A549 (cell line): ENCODE measurements around the gene MFAP4. TPM values are rescaled to one million over a fixed set of nuclear protein-coding genes. Genes with fewer than 3 reads are reported as not detected.
A peak's percentile ranks its signal among the peaks of the same experiment; 100 is the strongest.

Experiments used
- ATAC-seq, 2 experiments: fragments of 200-7000 bp in 1 of 2; fragments of >200 bp in 1 of 2; cut with Nextera tagmentation in 1 of 2; cut with Tn5 transposase in 1 of 2; 3 replicates each; pipeline versions ENCODE4 v1.8.0 to v1.9.1; 2018 to 2020; ENCODE audit warnings: mild to moderate bottlenecking in 1 of 2, moderate library complexity in 1 of 2
- CTCF ChIA-PET: fragments of 300-600 bp; sonication (Branson Sonifier 250); formaldehyde crosslinking; extraction: SDS; loops from one replicate; lab custom pipeline; 2021; ENCODE audit warnings: antibody characterized with exemption, inconsistent platforms; lab: Yijun Ruan, JAX
- POLR2A ChIA-PET: fragments of 350-600 bp; formaldehyde crosslinking; extraction: SDS; loops from one replicate; lab custom pipeline; 2021; ENCODE audit warnings: antibody characterized with exemption, inconsistent platforms; lab: Yijun Ruan, JAX
- DNase-seq, 2 experiments: peaks; one replicate each; pipeline versions ENCODE4 v3.0.0 to v3.0.0-alpha.2; 2011 to 2016; ENCODE audit warnings: low read depth in 1 of 2, low spot score in 1 of 2
- FAIRE-seq: peaks from 2 replicates; lab custom pipeline; 2011; peaks lifted over from hg19 to GRCh38; lab: Jason Lieb, UNC
- H3K27ac ChIP-seq, 2 experiments: fragments of >200 bp; sonication (Bioruptor Twin); formaldehyde crosslinking; 3 replicates each; pipeline ENCODE4 v1.5.1; 2016 to 2017
- H3K4me1 ChIP-seq: fragments of >200 bp; sonication (Bioruptor Twin); formaldehyde crosslinking; 3 replicates; pipeline ENCODE4 v1.6.1; 2016
- H3K4me2 ChIP-seq: fragments of >200 bp; sonication (Bioruptor Twin); formaldehyde crosslinking; 3 replicates; pipeline ENCODE4 v1.6.1; 2016
- H3K4me3 ChIP-seq: fragments of >200 bp; sonication (Bioruptor Twin); formaldehyde crosslinking; 3 replicates; pipeline ENCODE4 v1.5.1; 2016
- H3K9me3 ChIP-seq: fragments of >200 bp; sonication (Bioruptor Twin); formaldehyde crosslinking; 3 replicates; pipeline ENCODE4 v1.6.1; 2016
- CBX2 ChIP-seq: fragments of 200-600 bp; sonication (generic); IDR thresholded peaks from 2 replicates; pipeline ENCODE4 v1.6.1; 2016; ENCODE audit warnings: low read depth, mild to moderate bottlenecking, borderline replicate concordance
- CBX8 ChIP-seq: fragments of 200-600 bp; sonication (generic); IDR thresholded peaks from 2 replicates; pipeline ENCODE4 v1.6.1; 2016
- CHD2 ChIP-seq: fragments of 150-350 bp; IDR thresholded peaks from 2 replicates; pipeline ENCODE4 v1.6.1; 2014; ENCODE audit warnings: low read length; ENCODE audit not compliant: partially characterized antibody
- EHF ChIP-seq: fragments of 250-450 bp; sonication (Bioruptor Pico); IDR thresholded peaks from 2 replicates; pipeline ENCODE4 v1.5.0; 2020; ENCODE audit warnings: mild to moderate bottlenecking
- EHMT2 ChIP-seq: fragments of 200-600 bp; sonication (generic); IDR thresholded peaks from 2 replicates; pipeline ENCODE4 v1.6.1; 2016; ENCODE audit warnings: antibody characterized with exemption, low read depth, mild to moderate bottlenecking, moderate library complexity
- FOSB ChIP-seq: fragments of 250-450 bp; sonication (Bioruptor Pico); IDR thresholded peaks from 2 replicates; pipeline ENCODE4 v1.5.0; 2020; ENCODE audit warnings: mild to moderate bottlenecking, moderate library complexity
- FOSL2 ChIP-seq, 2 experiments: fragments of 450-650 bp in 1 of 2; fragments of >200 bp in 1 of 2; sonication (Bioruptor Twin) in 1 of 2; formaldehyde crosslinking; IDR thresholded peaks; 2 replicates each; pipeline versions ENCODE4 v1.5.0 to v1.6.1; 2016 to 2020; ENCODE audit warnings: mild to moderate bottlenecking in 1 of 2, moderate library complexity in 1 of 2
- GATA3 ChIP-seq: IDR thresholded peaks from 2 replicates; pipeline ENCODE4 v1.6.1; 2012; ENCODE audit warnings: borderline replicate concordance
- HEYL ChIP-seq: fragments of 250-450 bp; sonication (Bioruptor Pico); IDR thresholded peaks from 2 replicates; pipeline ENCODE4 v1.8.0; 2021; ENCODE audit warnings: mild to moderate bottlenecking, moderate library complexity
- HOXB13 ChIP-seq: fragments of 250-450 bp; sonication (Bioruptor Pico); IDR thresholded peaks from 2 replicates; pipeline ENCODE4 v1.5.0; 2020; ENCODE audit warnings: low read depth, mild to moderate bottlenecking, moderate library complexity
- HOXB5 ChIP-seq: fragments of 250-450 bp; sonication (Bioruptor Pico); IDR thresholded peaks from 2 replicates; pipeline ENCODE4 v1.5.0; 2020; ENCODE audit warnings: mild to moderate bottlenecking, moderate library complexity
- JUN ChIP-seq, 2 experiments: fragments of >200 bp; sonication (Bioruptor Twin); formaldehyde crosslinking; IDR thresholded peaks; 2 replicates in 1 of 2; 3 replicates in 1 of 2; pipeline ENCODE4 v1.6.1; 2016 to 2017
- KDM5A ChIP-seq: fragments of 200-600 bp; sonication (generic); IDR thresholded peaks from 2 replicates; pipeline ENCODE4 v1.6.1; 2016; ENCODE audit warnings: antibody characterized with exemption, mild to moderate bottlenecking
- MAFK ChIP-seq: fragments of 450-650 bp; IDR thresholded peaks from 2 replicates; pipeline ENCODE4 v1.6.1; 2014; ENCODE audit not compliant: partially characterized antibody
- PHF8 ChIP-seq: fragments of 200-600 bp; sonication (generic); IDR thresholded peaks from 2 replicates; pipeline ENCODE4 v1.6.1; 2016; ENCODE audit warnings: low read depth, mild to moderate bottlenecking, antibody characterized with exemption, moderate library complexity, borderline replicate concordance
- RAD21 ChIP-seq, 2 experiments: fragments of >200 bp in 1 of 2; sonication (Bioruptor Twin) in 1 of 2; formaldehyde crosslinking in 1 of 2; IDR thresholded peaks in 1 of 2; conservative IDR thresholded peaks in 1 of 2; 2 replicates in 1 of 2; 3 replicates in 1 of 2; pipeline ENCODE4 v1.6.1; 2012 to 2018; ENCODE audit warnings: inconsistent platforms in 1 of 2
- RFX5 ChIP-seq: fragments of 450-650 bp; IDR thresholded peaks from 2 replicates; pipeline ENCODE4 v1.7.1; 2014; ENCODE audit warnings: antibody characterized with exemption, mild to moderate bottlenecking, moderate library complexity
- RNF2 ChIP-seq: fragments of 200-600 bp; sonication (generic); IDR thresholded peaks from 2 replicates; pipeline ENCODE4 v1.6.1; 2016; ENCODE audit warnings: low read depth, mild to moderate bottlenecking, antibody characterized with exemption, moderate library complexity, borderline replicate concordance
- SMC3 ChIP-seq: fragments of >200 bp; sonication (Bioruptor Twin); formaldehyde crosslinking; IDR thresholded peaks from 3 replicates; pipeline ENCODE4 v1.6.1; 2018; ENCODE audit warnings: inconsistent platforms
- TFCP2L1 ChIP-seq: fragments of 250-450 bp; sonication (Bioruptor Pico); IDR thresholded peaks from 2 replicates; pipeline ENCODE4 v1.5.0; 2021; ENCODE audit warnings: mild to moderate bottlenecking
- TP53 ChIP-seq: fragments of 250-450 bp; sonication (Bioruptor Pico); IDR thresholded peaks from 2 replicates; pipeline ENCODE4 v1.5.0; 2021; ENCODE audit warnings: mild to moderate bottlenecking, moderate library complexity
- ZSCAN20 ChIP-seq: fragments of 250-450 bp; sonication (Bioruptor Pico); IDR thresholded peaks from 2 replicates; pipeline ENCODE4 v1.8.0; 2022; ENCODE audit warnings: mild to moderate bottlenecking, moderate library complexity
- WGBS: methylation state at CpG from one replicate; pipeline ENCODE4 v1.1.6; 2017; ENCODE audit errors: missing lambda C conversion rate; 5-methylcytosine and 5-hydroxymethylcytosine counted together
- polyA minus RNA-seq: library from RNA; depleted of rRNA, polyadenylated mRNA; stranded (reverse); fragments of >200 nt; gene quantifications from 2 replicates; pipeline ENCODE4 v1.2.3, GENCODE V29; 2011; rRNA and poly(A)+ RNA removed
- polyA plus RNA-seq, 4 experiments: library from polyadenylated mRNA; depleted of rRNA in 3 of 4; stranded (reverse); fragments of >200 nt; fragmentation: RNase III in 1 of 4; extraction: RNeasy Plus Mini Kit Qiagen cat#74134 plus additional on column Dnase treatment in 1 of 4; gene quantifications; 2 replicates in 3 of 4; 3 replicates in 1 of 4; pipeline ENCODE4 v1.2.3, GENCODE V29; 2011 to 2017
- TF ChIP-seq, protein P1 (sequence below): fragments of 200-600 bp; sonication (generic); IDR thresholded peaks from 2 replicates; pipeline ENCODE4 v1.6.1; 2016; ENCODE audit warnings: antibody characterized with exemption, mild to moderate bottlenecking, moderate library complexity
- TF ChIP-seq, protein P2 (sequence below): fragments of 250-450 bp; sonication (Bioruptor Pico); IDR thresholded peaks from 2 replicates; pipeline ENCODE4 v1.5.0; 2020; ENCODE audit warnings: low read depth, mild to moderate bottlenecking, moderate library complexity

Gene MFAP4, protein sequence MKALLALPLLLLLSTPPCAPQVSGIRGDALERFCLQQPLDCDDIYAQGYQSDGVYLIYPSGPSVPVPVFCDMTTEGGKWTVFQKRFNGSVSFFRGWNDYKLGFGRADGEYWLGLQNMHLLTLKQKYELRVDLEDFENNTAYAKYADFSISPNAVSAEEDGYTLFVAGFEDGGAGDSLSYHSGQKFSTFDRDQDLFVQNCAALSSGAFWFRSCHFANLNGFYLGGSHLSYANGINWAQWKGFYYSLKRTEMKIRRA
- polyA plus RNA-seq (2011; rRNA removed), result not detected in 2 replicates
- 0.08 TPM in 1 of 2 replicates, not detected in the other for polyA plus RNA-seq (2012; cell fraction: cytosol; rRNA removed)
- polyA plus RNA-seq (2012; cell fraction: nucleus; rRNA removed), result 0.04 and 0.09 TPM in 2 replicates
- 0.04 to 0.13 TPM (median 0.13 TPM) in 3 replicates for polyA plus RNA-seq (2017; fragmentation: RNase III; extraction: RNeasy Plus Mini Kit Qiagen cat#74134 plus additional on column Dnase treatment)
- polyA minus RNA-seq, result not detected in 2 replicates

DNA sequence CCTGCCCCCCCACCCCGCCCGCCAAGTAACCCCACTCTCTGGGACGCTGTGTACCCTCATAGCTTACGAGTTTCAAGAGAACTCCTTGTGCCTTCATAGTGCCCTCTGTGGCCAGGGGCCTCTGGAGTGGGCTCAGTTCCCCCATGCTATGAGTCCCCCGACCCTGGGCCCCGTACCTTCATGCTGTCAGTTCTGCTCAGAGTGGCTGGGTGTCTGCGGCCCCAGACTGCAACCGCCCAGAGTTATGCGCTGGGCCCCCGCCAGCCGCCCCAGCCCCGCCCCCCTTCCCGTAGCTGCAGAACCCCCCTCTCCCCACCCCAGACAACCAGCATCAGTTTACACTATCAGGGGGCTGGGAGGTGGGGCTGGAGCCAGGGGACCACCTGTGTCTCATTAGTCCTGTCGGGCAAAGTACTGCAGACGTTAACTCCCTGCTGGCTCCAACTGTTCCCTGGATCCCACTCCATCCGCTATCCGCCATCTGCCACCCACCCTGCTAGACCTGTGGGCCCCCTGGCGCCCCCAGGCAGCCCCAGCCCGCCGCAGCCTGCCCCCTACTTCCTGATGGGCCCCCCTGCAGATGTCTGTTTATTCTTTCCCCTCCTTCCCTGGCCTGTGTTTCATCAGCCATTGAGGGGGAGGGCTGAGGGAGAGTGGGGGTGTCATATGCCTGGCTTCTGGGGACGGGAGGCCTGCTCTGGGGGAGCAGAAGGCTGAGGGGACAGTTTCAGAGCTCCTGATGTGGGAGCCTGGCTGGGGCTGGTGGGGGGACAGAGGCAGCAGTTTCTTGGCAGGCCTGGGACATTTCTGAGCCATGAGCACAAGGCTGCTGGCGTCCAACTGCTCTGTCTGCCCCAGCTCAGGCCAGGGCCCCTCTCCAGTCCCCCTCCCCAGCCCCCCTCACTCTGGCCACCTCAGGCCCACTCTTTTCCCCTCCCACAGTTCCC is at the start of gene MFAP4:
Gene MFAP4 (minus strand): TSS at position 217 of the 947 bp plus-strand sequence. CDS start 35 bp downstream, at position 182.
- no peak for TF ChIP-seq CBX8
- no peak for TF ChIP-seq RNF2
- TF ChIP-seq GATA3, result no peak
- no peak for TF ChIP-seq FOSL2 (IDR thresholded peaks at IDR 0.05)
- no peak for TF ChIP-seq FOSL2 (CRISPR knock-in tag; IDR thresholded peaks at IDR 0.05)
- TF ChIP-seq FOSB (CRISPR knock-in tag), result no peak
- no peak for TF ChIP-seq EHMT2
- no peak for TF ChIP-seq RFX5
- TF ChIP-seq CBX2, result no peak
- no peak for TF ChIP-seq HOXB5 (CRISPR knock-in tag)
- TF ChIP-seq ZSCAN20, result no peak
- no peak for TF ChIP-seq PHF8
- TF ChIP-seq SMC3, result no peak
- no peak for TF ChIP-seq HOXB13 (CRISPR knock-in tag)
- TF ChIP-seq TP53 (CRISPR knock-in tag), result no peak
- TF ChIP-seq HEYL (CRISPR knock-in tag), result no peak
- TF ChIP-seq, all 56 proteins: peak for 0
- Histone ChIP-seq H3K9me3 (no peaks in the 10 kb centered on the region), H3K4me3 (no peak within 1 kb of the TSS), H3K4me2 (peak within 1 kb of the TSS; percentile 33), H3K27ac (peak within 1 kb of the TSS; percentile 56 to 80), H3K4me1 (peaks cover 33% of the 10 kb centered on the region)
- POLR2A ChIA-PET, result interaction anchor here (0.5 to 5.3 kb wide), 3 partner anchors 9 to 33 kb away, joined by 3 to 45 read pairs (median 4); partner anchors contain the start of gene MAPK7
- CTCF ChIA-PET, result interaction anchor here (0.9 to 6.0 kb wide), 4 partner anchors 18 to 126 kb away, joined by 3 to 44 read pairs (median 20); partner anchors contain the start of gene B9D1
- ATAC-seq (peak in 1 of 2 experiments; percentile 17; a peak in 3 of 6 replicates), FAIRE-seq (no peak), DNase-seq (no peak)
- 89% methylated on average over 11 of the region's 22 CpGs for WGBS

DNA sequence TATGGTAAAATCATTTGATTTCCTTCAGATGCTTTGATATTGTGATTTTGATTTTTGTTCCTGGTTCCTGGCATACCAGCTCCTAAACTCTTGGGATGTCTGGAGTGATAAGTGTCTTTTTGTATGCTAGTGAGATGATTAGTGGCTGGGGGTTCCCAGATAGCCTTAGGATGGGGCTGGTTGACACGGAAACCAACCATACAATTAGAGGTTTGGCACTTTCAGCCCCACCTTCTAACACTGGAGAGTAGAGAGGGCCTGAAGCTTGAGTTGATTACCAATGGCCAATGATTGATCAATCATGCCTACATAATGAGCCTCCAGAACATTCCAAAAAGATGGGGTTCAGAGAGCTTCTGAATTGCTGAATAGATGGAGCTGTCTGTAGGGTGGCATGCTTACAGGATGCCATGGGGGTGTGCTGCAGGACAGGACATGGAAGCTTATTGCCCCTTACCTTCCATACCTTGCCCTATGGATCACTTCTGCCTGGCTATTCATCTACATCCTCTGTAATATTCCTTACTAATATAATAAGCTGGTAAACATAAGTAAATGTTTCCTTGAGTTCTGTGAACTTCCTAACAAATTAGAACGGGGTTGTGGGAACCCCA is 46.8 kb upstream of the MFAP4 start:
- Histone ChIP-seq H3K27ac (no peak overlapping the region), H3K9me3 (no peaks in the 10 kb centered on the region), H3K4me1 (no peaks in the 10 kb centered on the region), H3K4me3 (no peak overlapping the region), H3K4me2 (no peak overlapping the region)
- peak in 1 of 2 experiments; percentile 26; a peak in 1 of 6 replicates for ATAC-seq
- WGBS, result 58% methylated on average over 2 of the region's 2 CpGs
- no peak for TF ChIP-seq MAFK
- 0 out of 5 replicates have a peak, but pooled peaks of 1 of the 2 experiments have one; percentile 11 for TF ChIP-seq RAD21 (conservative IDR thresholded peaks at IDR 0.05 in 1 of 2, IDR thresholded peaks at IDR 0.05 in 1 of 2)
- DNase-seq, result no peak
- FAIRE-seq, result no peak
- CTCF ChIA-PET, result interaction anchor here (0.5 to 6.3 kb wide), 9 partner anchors 11 to 376 kb away, joined by 3 to 75 read pairs (median 3); partner anchors contain the start of genes B9D1 and MAPK7
- POLR2A ChIA-PET, result no interaction called here

DNA sequence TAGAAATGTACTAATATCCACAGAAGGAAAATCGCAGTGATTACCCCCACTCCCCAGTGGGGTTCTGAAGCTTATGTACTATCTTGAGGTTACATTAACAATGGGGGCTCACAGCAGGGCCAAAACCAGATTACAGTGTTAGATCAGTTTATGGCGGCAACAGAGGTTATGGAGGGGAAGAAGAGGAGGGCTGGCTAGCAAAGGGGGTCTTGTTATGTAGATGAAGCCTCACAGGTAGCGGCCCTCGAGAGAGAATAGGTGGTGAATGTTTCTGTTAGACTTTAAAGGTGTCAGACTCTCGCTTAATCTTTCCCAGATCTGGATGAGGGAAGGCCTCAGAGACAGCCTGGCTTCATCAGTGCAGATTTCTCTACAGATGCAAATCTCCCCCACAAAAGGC is 46.3 kb upstream of the MFAP4 start:
- H3K4me3 ChIP-seq, result no peak overlapping the region
- whole genome bisulfite sequencing, result 68% methylated on average over 5 of the region's 5 CpGs
- DNase-seq (no peak), ATAC-seq (no peak), FAIRE-seq (no peak)
- ChIA-PET CTCF (interaction anchor here (0.6 to 6.3 kb wide), 9 partner anchors 10 to 376 kb away, joined by 3 to 75 read pairs (median 3); partner anchors contain the start of genes B9D1 and MAPK7), POLR2A (no interaction called here)
- H3K27ac ChIP-seq, result no peak overlapping the region
- no peaks in the 10 kb centered on the region for H3K4me1 ChIP-seq
- H3K4me2 ChIP-seq, result no peak overlapping the region
- H3K9me3 ChIP-seq, result no peaks in the 10 kb centered on the region
- TF ChIP-seq TP53 (CRISPR knock-in tag) (no peak), EHF (CRISPR knock-in tag) (no peak), JUN (IDR thresholded peaks at IDR 0.05) (no peak), TFCP2L1 (CRISPR knock-in tag) (no peak), MAFK (no peak), KDM5A (no peak), RAD21 (conservative IDR thresholded peaks at IDR 0.05 in 1 of 2, IDR thresholded peaks at IDR 0.05 in 1 of 2) (no peak), SMC3 (no peak), ZSCAN20 (no peak), CHD2 (no peak)
- TF ChIP-seq, protein P1, sequence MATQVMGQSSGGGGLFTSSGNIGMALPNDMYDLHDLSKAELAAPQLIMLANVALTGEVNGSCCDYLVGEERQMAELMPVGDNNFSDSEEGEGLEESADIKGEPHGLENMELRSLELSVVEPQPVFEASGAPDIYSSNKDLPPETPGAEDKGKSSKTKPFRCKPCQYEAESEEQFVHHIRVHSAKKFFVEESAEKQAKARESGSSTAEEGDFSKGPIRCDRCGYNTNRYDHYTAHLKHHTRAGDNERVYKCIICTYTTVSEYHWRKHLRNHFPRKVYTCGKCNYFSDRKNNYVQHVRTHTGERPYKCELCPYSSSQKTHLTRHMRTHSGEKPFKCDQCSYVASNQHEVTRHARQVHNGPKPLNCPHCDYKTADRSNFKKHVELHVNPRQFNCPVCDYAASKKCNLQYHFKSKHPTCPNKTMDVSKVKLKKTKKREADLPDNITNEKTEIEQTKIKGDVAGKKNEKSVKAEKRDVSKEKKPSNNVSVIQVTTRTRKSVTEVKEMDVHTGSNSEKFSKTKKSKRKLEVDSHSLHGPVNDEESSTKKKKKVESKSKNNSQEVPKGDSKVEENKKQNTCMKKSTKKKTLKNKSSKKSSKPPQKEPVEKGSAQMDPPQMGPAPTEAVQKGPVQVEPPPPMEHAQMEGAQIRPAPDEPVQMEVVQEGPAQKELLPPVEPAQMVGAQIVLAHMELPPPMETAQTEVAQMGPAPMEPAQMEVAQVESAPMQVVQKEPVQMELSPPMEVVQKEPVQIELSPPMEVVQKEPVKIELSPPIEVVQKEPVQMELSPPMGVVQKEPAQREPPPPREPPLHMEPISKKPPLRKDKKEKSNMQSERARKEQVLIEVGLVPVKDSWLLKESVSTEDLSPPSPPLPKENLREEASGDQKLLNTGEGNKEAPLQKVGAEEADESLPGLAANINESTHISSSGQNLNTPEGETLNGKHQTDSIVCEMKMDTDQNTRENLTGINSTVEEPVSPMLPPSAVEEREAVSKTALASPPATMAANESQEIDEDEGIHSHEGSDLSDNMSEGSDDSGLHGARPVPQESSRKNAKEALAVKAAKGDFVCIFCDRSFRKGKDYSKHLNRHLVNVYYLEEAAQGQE, result no peak
- TF ChIP-seq, protein P2, sequence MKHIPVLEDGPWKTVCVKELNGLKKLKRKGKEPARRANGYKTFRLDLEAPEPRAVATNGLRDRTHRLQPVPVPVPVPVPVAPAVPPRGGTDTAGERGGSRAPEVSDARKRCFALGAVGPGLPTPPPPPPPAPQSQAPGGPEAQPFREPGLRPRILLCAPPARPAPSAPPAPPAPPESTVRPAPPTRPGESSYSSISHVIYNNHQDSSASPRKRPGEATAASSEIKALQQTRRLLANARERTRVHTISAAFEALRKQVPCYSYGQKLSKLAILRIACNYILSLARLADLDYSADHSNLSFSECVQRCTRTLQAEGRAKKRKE (CRISPR knock-in tag), result no peak
